ENCODE data around the gene ID1. TPM values are rescaled to one million over a fixed set of nuclear protein-coding genes. Genes with fewer than 3 reads are reported as not detected.

Gene ID1, protein sequence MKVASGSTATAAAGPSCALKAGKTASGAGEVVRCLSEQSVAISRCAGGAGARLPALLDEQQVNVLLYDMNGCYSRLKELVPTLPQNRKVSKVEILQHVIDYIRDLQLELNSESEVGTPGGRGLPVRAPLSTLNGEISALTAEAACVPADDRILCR
- total RNA-seq: 18.0 and 27.2 TPM in 2 replicates

DNA sequence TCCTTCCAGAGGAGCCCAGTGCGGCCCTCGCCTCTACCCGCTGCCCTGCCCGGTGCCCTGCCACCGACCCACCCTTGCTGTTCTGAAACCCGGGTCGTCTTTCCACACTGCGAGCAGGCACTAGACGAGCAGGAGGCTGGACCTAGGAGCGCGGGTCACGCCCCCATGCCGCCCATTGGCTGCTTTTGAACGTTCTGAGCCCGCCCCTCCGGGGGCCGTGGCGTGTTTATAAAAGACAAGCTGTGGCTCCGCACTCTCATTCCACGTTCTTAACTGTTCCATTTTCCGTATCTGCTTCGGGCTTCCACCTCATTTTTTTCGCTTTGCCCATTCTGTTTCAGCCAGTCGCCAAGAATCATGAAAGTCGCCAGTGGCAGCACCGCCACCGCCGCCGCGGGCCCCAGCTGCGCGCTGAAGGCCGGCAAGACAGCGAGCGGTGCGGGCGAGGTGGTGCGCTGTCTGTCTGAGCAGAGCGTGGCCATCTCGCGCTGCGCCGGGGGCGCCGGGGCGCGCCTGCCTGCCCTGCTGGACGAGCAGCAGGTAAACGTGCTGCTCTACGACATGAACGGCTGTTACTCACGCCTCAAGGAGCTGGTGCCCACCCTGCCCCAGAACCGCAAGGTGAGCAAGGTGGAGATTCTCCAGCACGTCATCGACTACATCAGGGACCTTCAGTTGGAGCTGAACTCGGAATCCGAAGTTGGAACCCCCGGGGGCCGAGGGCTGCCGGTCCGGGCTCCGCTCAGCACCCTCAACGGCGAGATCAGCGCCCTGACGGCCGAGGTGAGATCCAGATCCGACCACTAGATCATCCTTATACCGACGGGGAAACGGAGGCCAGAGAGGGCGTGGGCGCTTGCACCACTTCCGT is at the start of gene ID1:
Gene ID1 (plus strand): TSS at position 259 of the 871 bp plus-strand sequence. CDS start 99 bp downstream, at position 358.
- TF ChIP-seq, protein P1, sequence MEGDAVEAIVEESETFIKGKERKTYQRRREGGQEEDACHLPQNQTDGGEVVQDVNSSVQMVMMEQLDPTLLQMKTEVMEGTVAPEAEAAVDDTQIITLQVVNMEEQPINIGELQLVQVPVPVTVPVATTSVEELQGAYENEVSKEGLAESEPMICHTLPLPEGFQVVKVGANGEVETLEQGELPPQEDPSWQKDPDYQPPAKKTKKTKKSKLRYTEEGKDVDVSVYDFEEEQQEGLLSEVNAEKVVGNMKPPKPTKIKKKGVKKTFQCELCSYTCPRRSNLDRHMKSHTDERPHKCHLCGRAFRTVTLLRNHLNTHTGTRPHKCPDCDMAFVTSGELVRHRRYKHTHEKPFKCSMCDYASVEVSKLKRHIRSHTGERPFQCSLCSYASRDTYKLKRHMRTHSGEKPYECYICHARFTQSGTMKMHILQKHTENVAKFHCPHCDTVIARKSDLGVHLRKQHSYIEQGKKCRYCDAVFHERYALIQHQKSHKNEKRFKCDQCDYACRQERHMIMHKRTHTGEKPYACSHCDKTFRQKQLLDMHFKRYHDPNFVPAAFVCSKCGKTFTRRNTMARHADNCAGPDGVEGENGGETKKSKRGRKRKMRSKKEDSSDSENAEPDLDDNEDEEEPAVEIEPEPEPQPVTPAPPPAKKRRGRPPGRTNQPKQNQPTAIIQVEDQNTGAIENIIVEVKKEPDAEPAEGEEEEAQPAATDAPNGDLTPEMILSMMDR (IDR thresholded peaks at IDR 0.05; ENCODE audit: insufficient read depth, low read depth, low read length): no peak
- peak within 1 kb of the TSS; percentile 85 for H3K4me3 ChIP-seq (ENCODE audit: low read depth, low read length)
- peak; percentile 97 for DNase-seq (ENCODE audit: low read depth)

DNA sequence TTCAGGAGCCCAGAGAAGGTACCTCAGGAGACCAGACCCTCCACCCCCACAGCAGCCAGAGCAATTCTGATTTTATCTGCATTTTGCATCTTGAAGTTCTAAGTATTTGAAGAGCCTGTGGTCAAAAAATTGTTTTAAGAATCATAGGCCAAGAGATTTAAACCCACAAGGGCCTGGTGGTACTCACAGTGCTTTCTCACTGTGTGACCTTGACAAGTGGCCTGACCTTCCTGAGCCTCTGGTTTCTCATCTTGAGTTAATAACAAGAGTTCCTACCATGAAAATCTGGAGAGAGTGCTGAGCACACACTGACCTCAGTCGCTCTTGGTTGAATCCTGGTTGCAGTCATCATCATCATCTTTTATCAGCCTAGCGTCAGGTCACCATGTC is 45.4 kb upstream of the ID1 start:
- TF ChIP-seq, protein P1 (IDR thresholded peaks at IDR 0.05; ENCODE audit: insufficient read depth, low read depth, low read length): no peak
- no peak overlapping the region for H3K4me3 ChIP-seq (ENCODE audit: low read depth, low read length)
- DNase-seq (ENCODE audit: low read depth): peak; percentile 60

DNA sequence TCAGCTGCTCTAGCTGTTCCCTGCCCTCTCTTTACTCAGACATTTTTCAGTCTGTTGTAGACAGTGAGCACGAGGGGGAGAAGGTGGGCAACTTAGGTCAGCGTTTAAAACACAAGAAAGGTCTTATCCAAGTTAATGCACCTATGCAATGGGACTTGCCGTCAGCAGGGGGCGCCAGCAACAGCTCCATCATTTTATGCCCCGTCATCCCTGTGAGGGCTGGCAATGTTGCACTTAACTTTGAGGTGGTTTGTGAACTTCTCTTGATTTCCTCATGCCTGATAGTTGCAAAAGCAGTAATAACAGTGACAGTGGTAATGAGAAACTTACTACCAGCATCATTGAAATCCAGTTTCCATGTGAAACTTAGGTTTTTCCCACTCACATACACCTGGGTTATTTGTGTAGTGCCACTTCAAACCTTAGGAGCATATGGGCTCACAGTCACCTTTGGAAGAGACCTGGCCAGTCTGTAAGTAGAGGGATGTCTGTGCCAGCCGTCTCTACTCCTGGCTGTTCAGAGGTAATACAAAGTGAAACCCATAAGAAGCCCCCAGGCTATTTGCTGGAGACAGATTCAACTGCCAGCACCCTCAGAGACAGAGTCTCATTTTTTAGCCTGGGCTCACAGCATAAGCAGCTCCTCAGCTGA is 44.9 kb upstream of the ID1 start:
- H3K4me3 ChIP-seq (ENCODE audit: low read depth, low read length): no peak overlapping the region
- TF ChIP-seq, protein P1 (IDR thresholded peaks at IDR 0.05; ENCODE audit: insufficient read depth, low read depth, low read length): peak; percentile 93
- peak; percentile 91 for DNase-seq (ENCODE audit: low read depth)

DNA sequence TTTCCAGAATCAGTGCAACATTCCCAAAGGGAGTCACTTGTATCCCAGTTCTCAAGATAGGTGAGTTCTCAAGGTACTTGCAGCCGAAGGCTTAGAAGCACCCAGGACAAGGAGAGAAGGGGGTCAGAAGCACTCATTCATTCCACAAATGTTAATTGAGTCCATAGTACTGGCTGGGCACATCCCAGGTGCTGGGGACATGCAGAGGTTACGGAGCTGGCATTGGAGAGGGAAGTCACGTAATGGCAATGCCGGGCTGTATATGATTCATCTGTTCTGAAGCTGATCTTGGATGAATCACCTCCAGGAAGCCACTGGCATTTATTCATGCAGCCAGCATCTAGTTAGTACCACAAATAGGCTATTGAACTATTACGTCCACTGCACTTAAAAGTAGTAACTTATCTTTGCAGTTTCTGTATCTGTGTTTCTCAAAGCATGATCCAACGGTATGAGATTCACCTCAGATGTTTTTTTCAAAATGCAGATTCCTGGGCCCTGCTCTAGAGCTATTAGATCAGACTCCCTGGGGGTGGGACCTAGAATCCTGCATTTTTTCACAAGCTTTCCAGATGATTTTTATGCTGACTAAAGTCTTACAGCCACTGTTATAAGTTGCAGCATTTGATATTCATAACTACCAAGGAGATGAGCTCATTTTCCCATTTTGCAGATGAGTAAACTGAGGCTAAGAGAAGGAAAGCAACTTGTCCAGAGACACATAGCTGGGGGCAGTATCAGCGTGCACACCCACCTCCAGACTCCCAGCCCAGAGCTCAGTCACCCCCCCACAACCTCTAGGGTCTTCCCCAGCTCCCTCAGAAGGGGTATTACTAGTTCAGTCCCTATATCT is 44.1 kb upstream of the ID1 start:
- TF ChIP-seq, protein P1 (IDR thresholded peaks at IDR 0.05; ENCODE audit: insufficient read depth, low read depth, low read length): no peak
- DNase-seq (ENCODE audit: low read depth): peak; percentile 94
- H3K4me3 ChIP-seq (ENCODE audit: low read depth, low read length): no peak overlapping the region

DNA sequence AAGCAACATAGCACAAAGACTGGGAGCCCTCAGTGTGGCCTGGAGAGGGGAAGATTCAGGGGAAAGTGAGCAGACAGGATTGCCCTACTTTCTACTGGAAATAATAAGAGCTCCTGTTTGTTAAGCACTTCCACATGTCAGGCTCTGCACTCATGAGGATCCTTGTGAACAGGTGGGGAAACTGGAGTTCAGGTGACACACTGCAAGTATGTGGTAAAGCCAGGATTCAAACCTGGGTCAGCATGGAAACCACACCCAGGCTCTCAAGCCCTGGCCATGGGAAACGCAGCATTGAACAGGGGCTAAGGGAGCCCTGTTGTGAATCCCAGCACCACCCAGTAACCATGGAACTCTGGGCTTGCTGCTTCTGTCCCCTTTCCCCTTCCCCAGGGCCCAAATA is 42.8 kb upstream of the ID1 start:
- DNase-seq (ENCODE audit: low read depth): no peak
- no peak overlapping the region for H3K4me3 ChIP-seq (ENCODE audit: low read depth, low read length)
- TF ChIP-seq, protein P1 (IDR thresholded peaks at IDR 0.05; ENCODE audit: insufficient read depth, low read depth, low read length): no peak

DNA sequence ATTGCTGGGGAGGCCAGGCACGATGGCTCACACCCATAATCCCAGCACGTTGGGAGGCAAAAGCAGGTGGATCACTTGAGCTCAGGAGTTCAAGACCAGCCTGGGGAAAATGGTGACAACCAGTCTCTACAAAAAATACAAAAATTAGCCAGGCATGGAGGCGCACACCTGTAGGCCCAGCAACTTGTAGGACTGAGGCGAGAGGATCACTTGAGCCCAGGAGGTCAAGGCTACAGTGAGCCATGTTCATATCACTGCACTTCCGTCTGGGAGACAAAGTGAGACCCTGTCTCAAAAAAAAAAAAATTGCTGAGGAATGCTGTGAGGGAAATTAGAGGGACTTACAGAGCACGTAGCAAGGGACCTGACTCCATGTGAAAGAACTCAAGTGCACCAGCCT is 40.8 kb upstream of the ID1 start:
- DNase-seq (ENCODE audit: low read depth): no peak
- TF ChIP-seq, protein P1 (IDR thresholded peaks at IDR 0.05; ENCODE audit: insufficient read depth, low read depth, low read length): no peak
- no peak overlapping the region for H3K4me3 ChIP-seq (ENCODE audit: low read depth, low read length)
